HCT116 (cell line): ENCODE data around the gene ENTR1. TPM values are rescaled to one million over a fixed set of nuclear protein-coding genes. Genes with fewer than 3 reads are reported as not detected.

ENCODE experiments used
- ATAC-seq: fragments of 200-7000 bp; cut with Tn5 transposase; 2 replicates; pipeline ENCODE4 v1.9.1; 2020; ENCODE audit warnings: mild to moderate bottlenecking, moderate library complexity
- BruUV-seq: library from RNA; stranded (reverse); fragments of 400-500 nt; replicated peaks from 2 replicates; lab custom pipeline; 2021; lab: Mats Ljungman, UMichigan
- CTCF ChIA-PET: fragments of 300-600 bp; sonication (Branson Sonifier 250); formaldehyde crosslinking; loops from one replicate; lab custom pipeline; 2021; ENCODE audit warnings: antibody characterized with exemption; lab: Charles Lee
- POLR2A ChIA-PET: fragments of 300-600, 350-600 bp; sonication (Branson Sonifier 250); formaldehyde crosslinking; loops from one replicate; lab custom pipeline; 2021; ENCODE audit warnings: antibody characterized with exemption; lab: Charles Lee
- RAD21 ChIA-PET, 2 experiments: fragments of 300-600 bp; sonication (Branson Sonifier 250); formaldehyde crosslinking; loops; one replicate each; lab custom pipeline; 2023; ENCODE audit warnings: low total read pairs in 2 of 2; ENCODE audit not compliant: uncharacterized antibody in 2 of 2, unreplicated experiment in 2 of 2, low non-redundant PET in 1 of 2; lab: Charles Lee
- DNase-seq: peaks from one replicate; pipeline ENCODE4 v3.0.0-alpha.2; 2010; ENCODE audit warnings: low read depth, low spot score
- H2AFZ ChIP-seq: fragments of 200-600 bp; shearing (Covaris generic), sonication (generic); 2 replicates; pipeline ENCODE4 v1.6.1; 2017; ENCODE audit warnings: low read depth, mixed run types, mixed read lengths, antibody characterized with exemption, low read length; ENCODE audit not compliant: poor library complexity, severe bottlenecking
- H3K27ac ChIP-seq: 2 replicates; pipeline ENCODE4 v1.5.1; 2012; ENCODE audit warnings: low read depth, low read length
- H3K27me3 ChIP-seq: fragments of 200-600 bp; sonication (generic); 2 replicates; pipeline ENCODE4 v1.6.1; 2016; ENCODE audit warnings: mixed run types, low read length, mixed read lengths; ENCODE audit not compliant: insufficient read depth
- H3K36me3 ChIP-seq, 2 experiments: fragments of 200-500 bp in 1 of 2; fragments of 200-600 bp in 1 of 2; sonication (Bioruptor generic) in 1 of 2; sonication (generic) in 1 of 2; 2 replicates each; pipeline versions ENCODE4 v1.5.1 to v1.6.1; 2014 to 2016; ENCODE audit warnings: low read length in 2 of 2, inconsistent platforms in 1 of 2, mixed read lengths in 1 of 2, mixed run types in 1 of 2; ENCODE audit not compliant: insufficient read depth in 2 of 2, control insufficient read depth in 1 of 2
- H3K4me1 ChIP-seq, 2 experiments: fragments of 200-600 bp in 1 of 2; sonication (generic) in 1 of 2; 2 replicates each; pipeline versions ENCODE4 v1.5.1 to v1.6.1; 2012 to 2017; ENCODE audit warnings: low read length in 2 of 2, inconsistent platforms in 1 of 2, mild to moderate bottlenecking in 1 of 2, mixed read lengths in 1 of 2, mixed run types in 1 of 2, moderate library complexity in 1 of 2; ENCODE audit not compliant: insufficient read depth in 2 of 2, control insufficient read depth in 1 of 2
- H3K4me2 ChIP-seq: fragments of 200-600 bp; sonication (generic); 2 replicates; pipeline ENCODE4 v1.6.1; 2017; ENCODE audit warnings: mixed run types, low read length, mixed read lengths
- H3K4me3 ChIP-seq, 2 experiments: fragments of 200-600 bp in 1 of 2; sonication (generic) in 1 of 2; replicated peaks in 1 of 2; 2 replicates each; pipeline ENCODE4 v1.5.1; 2011 to 2016; ENCODE audit warnings: low read length in 2 of 2, control low read depth in 1 of 2, low read depth in 1 of 2, mild to moderate bottlenecking in 1 of 2, mixed read lengths in 1 of 2, mixed run types in 1 of 2
- H3K79me2 ChIP-seq: fragments of 200-600 bp; sonication (generic); 2 replicates; pipeline ENCODE4 v1.6.1; 2017; ENCODE audit warnings: mild to moderate bottlenecking, mixed run types, low read length, moderate library complexity, mixed read lengths; ENCODE audit not compliant: insufficient read depth
- H3K9ac ChIP-seq: fragments of 200-600 bp; sonication (generic); 2 replicates; pipeline ENCODE4 v1.6.1; 2016; ENCODE audit warnings: low read length, mixed read lengths
- H3K9me2 ChIP-seq: fragments of 200-600 bp; sonication (generic), shearing (Covaris generic); 2 replicates; pipeline ENCODE4 v1.6.1; 2017; ENCODE audit warnings: mixed run types, mild to moderate bottlenecking, moderate library complexity; ENCODE audit not compliant: insufficient read depth
- H3K9me3 ChIP-seq, 2 experiments: fragments of 200-500 bp in 1 of 2; fragments of 200-600 bp in 1 of 2; sonication (Bioruptor generic) in 1 of 2; sonication (generic) in 1 of 2; 2 replicates each; pipeline ENCODE4 v1.6.1; 2014 to 2017; ENCODE audit warnings: low read length in 2 of 2, mixed read lengths in 2 of 2, inconsistent platforms in 1 of 2, low read depth in 1 of 2, mild to moderate bottlenecking in 1 of 2, mixed run types in 1 of 2, moderate library complexity in 1 of 2; ENCODE audit not compliant: control insufficient read depth in 1 of 2, insufficient read depth in 1 of 2
- H4K20me1 ChIP-seq: fragments of 200-600 bp; sonication (generic), shearing (Covaris generic); 2 replicates; pipeline ENCODE4 v1.6.1; 2017; ENCODE audit warnings: mixed run types, mild to moderate bottlenecking, moderate library complexity; ENCODE audit not compliant: insufficient read depth
- ATF3 ChIP-seq: IDR thresholded peaks from 2 replicates; pipeline ENCODE4 v1.6.1; 2012
- EGR1 ChIP-seq: IDR thresholded peaks from 2 replicates; pipeline ENCODE4 v1.6.1; 2012; ENCODE audit warnings: low read depth
- POLR2A ChIP-seq: IDR thresholded peaks from 2 replicates; pipeline ENCODE4 v1.7.0; 2011; ENCODE audit warnings: borderline replicate concordance; ENCODE audit not compliant: insufficient read depth, insufficient read length; ENCODE audit errors: extremely low read depth
- POLR2AphosphoS5 ChIP-seq: IDR thresholded peaks from 2 replicates; pipeline ENCODE4 v1.6.1; 2011; ENCODE audit warnings: mild to moderate bottlenecking, low read depth, low read length, moderate library complexity
- RAD21 ChIP-seq: IDR thresholded peaks from 2 replicates; pipeline ENCODE4 v1.6.1; 2012; ENCODE audit warnings: low read depth, mild to moderate bottlenecking
- SIN3A ChIP-seq: IDR thresholded peaks from 2 replicates; pipeline ENCODE4 v1.6.1; 2012; ENCODE audit warnings: low read depth
- SP1 ChIP-seq: IDR thresholded peaks from 2 replicates; pipeline ENCODE4 v1.6.1; 2012; ENCODE audit warnings: low read depth
- ZFX ChIP-seq: fragments of 450-650 bp; IDR thresholded peaks from 2 replicates; pipeline ENCODE4 v1.6.1; 2017
- intact Hi-C: fragments of 100-400 bp; cut with micrococcal nuclease; formaldehyde crosslinking; loops from 2 replicates; pipeline ENCODE4 v1.10.0; 2022
- total RNA-seq: library from RNA; stranded (reverse); gene quantifications from one replicate; pipeline ENCODE4 v1.2.1, GENCODE V29; 2021; ENCODE audit not compliant: unreplicated experiment
- TF ChIP-seq, protein P1 (sequence below): IDR thresholded peaks from 2 replicates; pipeline ENCODE4 v1.6.1; 2012; ENCODE audit warnings: low read depth
- TF ChIP-seq, protein P2 (sequence below): IDR thresholded peaks from 2 replicates; pipeline ENCODE4 v1.6.1; 2012
- TF ChIP-seq, protein P3 (sequence below), 3 experiments: fragments of 200-600 bp in 1 of 3; sonication (generic) in 1 of 3; IDR thresholded peaks in 2 of 3; conservative IDR thresholded peaks in 1 of 3; 2 replicates each; pipeline ENCODE4 v1.5.1; 2012 to 2017; ENCODE audit warnings: low read depth in 2 of 3, low read length in 2 of 3, antibody characterized with exemption in 1 of 3, borderline replicate concordance in 1 of 3, control low read depth in 1 of 3, mild to moderate bottlenecking in 1 of 3, mixed read lengths in 1 of 3, mixed run types in 1 of 3, moderate library complexity in 1 of 3; ENCODE audit not compliant: insufficient read depth in 1 of 3

ENTR1 gene
- total RNA-seq, 1 experiment from 2014 or later, result 119 TPM

DNA sequence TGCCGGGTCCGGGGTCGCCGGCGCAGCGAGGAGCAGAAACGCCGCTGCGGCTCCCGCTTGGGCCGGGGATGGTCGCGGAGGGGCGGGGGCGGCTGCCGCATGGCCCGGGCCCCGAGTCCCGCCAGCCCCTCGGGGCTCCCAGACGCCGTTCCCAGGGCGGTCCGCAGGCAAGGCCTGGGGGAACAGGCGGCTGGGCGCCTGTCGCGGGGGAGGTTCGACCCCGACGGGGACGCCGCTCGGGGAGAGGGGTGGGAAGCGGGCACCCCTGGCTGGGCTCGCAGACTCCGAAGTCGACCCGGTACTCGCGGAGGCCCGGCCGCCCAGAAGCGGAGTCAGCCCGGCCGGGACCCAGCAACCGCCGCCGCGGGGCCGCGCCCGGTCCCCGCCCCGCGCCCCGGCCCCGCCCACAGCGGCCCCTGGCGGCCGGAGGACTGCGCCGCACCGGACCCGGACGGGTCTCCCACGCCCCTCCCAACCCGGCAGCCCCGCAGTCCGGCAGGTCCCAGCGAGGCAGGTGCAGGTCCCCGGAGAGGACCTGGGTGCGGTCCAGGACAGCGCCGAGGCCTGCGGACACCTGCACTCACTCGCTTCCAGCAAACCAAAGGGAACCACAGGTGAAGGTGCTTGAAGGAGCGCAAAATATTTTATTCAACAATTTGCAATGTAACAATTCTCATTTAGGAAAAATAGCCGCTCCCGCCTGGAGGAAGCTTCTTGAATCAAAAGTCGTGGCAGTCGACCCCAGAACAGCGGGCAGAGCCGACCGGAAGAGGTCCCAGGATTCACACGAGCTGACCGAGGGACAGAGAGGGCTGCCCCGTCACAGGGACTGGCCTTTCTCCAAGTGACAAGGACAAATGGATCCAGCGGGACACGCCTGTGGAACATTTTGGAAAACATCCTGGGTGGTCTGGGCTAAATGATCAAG is 29.3 kb upstream of the ENTR1 start, which contains the start of gene INPP5E:
Gene INPP5E, minus strand, starts transcription at position 365 of the 928 bp plus-strand sequence. CDS start 426 bp downstream, outside the sequence.
- peak within 1 kb of the TSS; percentile 91 for H3K4me2 ChIP-seq
- H3K4me3 ChIP-seq, result peak within 1 kb of the TSS; percentile 63 to 81
- no peak within 1 kb of the TSS for H2AFZ ChIP-seq
- POLR2A ChIA-PET, result no interaction called here
- DNase-seq, result peak; percentile 43
- H3K9ac ChIP-seq, result peak within 1 kb of the TSS; percentile 87
- CTCF ChIA-PET, result no interaction called here
- peaks cover 2 to 23% of the 10 kb centered on the region in 2 experiments; a peak in 3 of 4 replicates for H3K36me3 ChIP-seq
- no TSS peak for BruUV-seq
- peaks cover 46% of the 10 kb centered on the region for H3K79me2 ChIP-seq
- H3K9me3 ChIP-seq, result no peaks in the 10 kb centered on the region
- H3K4me1 ChIP-seq, result peaks cover 8 to 22% of the 10 kb centered on the region in 2 experiments
- intact Hi-C loops, result no loop called here
- ATAC-seq, result peak; percentile 90
- H3K9me2 ChIP-seq, result no peaks in the 10 kb centered on the region
- H3K27ac ChIP-seq, result peak within 1 kb of the TSS; percentile 88
- RAD21 ChIA-PET, result no interaction called here
- no peaks in the 10 kb centered on the region for H3K27me3 ChIP-seq
- TF ChIP-seq, protein P1, sequence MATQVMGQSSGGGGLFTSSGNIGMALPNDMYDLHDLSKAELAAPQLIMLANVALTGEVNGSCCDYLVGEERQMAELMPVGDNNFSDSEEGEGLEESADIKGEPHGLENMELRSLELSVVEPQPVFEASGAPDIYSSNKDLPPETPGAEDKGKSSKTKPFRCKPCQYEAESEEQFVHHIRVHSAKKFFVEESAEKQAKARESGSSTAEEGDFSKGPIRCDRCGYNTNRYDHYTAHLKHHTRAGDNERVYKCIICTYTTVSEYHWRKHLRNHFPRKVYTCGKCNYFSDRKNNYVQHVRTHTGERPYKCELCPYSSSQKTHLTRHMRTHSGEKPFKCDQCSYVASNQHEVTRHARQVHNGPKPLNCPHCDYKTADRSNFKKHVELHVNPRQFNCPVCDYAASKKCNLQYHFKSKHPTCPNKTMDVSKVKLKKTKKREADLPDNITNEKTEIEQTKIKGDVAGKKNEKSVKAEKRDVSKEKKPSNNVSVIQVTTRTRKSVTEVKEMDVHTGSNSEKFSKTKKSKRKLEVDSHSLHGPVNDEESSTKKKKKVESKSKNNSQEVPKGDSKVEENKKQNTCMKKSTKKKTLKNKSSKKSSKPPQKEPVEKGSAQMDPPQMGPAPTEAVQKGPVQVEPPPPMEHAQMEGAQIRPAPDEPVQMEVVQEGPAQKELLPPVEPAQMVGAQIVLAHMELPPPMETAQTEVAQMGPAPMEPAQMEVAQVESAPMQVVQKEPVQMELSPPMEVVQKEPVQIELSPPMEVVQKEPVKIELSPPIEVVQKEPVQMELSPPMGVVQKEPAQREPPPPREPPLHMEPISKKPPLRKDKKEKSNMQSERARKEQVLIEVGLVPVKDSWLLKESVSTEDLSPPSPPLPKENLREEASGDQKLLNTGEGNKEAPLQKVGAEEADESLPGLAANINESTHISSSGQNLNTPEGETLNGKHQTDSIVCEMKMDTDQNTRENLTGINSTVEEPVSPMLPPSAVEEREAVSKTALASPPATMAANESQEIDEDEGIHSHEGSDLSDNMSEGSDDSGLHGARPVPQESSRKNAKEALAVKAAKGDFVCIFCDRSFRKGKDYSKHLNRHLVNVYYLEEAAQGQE, result no peak
- TF ChIP-seq RAD21 (no peak), SP1 (no peak), EGR1 (no peak), POLR2AphosphoS5 (peak; percentile 73), SIN3A (peak; percentile 44; the same call in 1 of the 2 replicates), ATF3 (no peak), POLR2A (peak; percentile 50), ZFX (peak; percentile 99)
- TF ChIP-seq, protein P2, sequence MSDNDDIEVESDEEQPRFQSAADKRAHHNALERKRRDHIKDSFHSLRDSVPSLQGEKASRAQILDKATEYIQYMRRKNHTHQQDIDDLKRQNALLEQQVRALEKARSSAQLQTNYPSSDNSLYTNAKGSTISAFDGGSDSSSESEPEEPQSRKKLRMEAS, result no peak
- TF ChIP-seq, protein P3, sequence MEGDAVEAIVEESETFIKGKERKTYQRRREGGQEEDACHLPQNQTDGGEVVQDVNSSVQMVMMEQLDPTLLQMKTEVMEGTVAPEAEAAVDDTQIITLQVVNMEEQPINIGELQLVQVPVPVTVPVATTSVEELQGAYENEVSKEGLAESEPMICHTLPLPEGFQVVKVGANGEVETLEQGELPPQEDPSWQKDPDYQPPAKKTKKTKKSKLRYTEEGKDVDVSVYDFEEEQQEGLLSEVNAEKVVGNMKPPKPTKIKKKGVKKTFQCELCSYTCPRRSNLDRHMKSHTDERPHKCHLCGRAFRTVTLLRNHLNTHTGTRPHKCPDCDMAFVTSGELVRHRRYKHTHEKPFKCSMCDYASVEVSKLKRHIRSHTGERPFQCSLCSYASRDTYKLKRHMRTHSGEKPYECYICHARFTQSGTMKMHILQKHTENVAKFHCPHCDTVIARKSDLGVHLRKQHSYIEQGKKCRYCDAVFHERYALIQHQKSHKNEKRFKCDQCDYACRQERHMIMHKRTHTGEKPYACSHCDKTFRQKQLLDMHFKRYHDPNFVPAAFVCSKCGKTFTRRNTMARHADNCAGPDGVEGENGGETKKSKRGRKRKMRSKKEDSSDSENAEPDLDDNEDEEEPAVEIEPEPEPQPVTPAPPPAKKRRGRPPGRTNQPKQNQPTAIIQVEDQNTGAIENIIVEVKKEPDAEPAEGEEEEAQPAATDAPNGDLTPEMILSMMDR (IDR thresholded peaks at IDR 0.05 in 2 of 3, conservative IDR thresholded peaks at IDR 0.05 in 1 of 3; ENCODE audit: borderline replicate concordance in 1 of 3, insufficient read depth in 1 of 3, low read depth in 2 of 3, low read length in 2 of 3), result peak in 2 of 3 experiments; percentile 51 to 62; a peak in 4 of 6 replicates
- no peaks in the 10 kb centered on the region for H4K20me1 ChIP-seq
